Left lung (tissue), 10 donors: Measurements from ENCODE around the gene NAV2. TPM values are rescaled to one million over a fixed set of nuclear protein-coding genes. Genes with fewer than 3 reads are reported as not detected.

ENCODE experiments used
- ATAC-seq: fragments of 200-7000 bp; cut with Tn5 transposase; one replicate; pipeline ENCODE4 v1.9.1; 2020; ENCODE audit warnings: moderate library complexity
- DNase-seq, 4 donors: peaks; one replicate each; pipeline ENCODE4 v3.0.0-alpha.2; 2013 to 2020
- H3K27ac ChIP-seq, 2 donors: fragments of 200-600 bp; sonication (generic) in 1 of 2; one replicate each; pipeline versions ENCODE4 v1.5.0 to v1.8.0; 2020 to 2021
- H3K27me3 ChIP-seq, 2 donors: fragments of 200-600 bp; sonication (generic) in 1 of 2; one replicate each; pipeline versions ENCODE4 v1.5.0 to v1.8.0; 2020 to 2021
- H3K36me3 ChIP-seq, 2 donors: fragments of 200-600 bp; sonication (generic) in 1 of 2; one replicate each; pipeline versions ENCODE4 v1.5.0 to v1.8.0; 2020 to 2021
- H3K4me1 ChIP-seq, 2 donors: fragments of 200-600 bp; one replicate each; pipeline ENCODE4 v1.8.0; 2021
- H3K4me3 ChIP-seq, 2 donors: fragments of 200-600 bp; sonication (generic) in 1 of 2; one replicate each; pipeline versions ENCODE4 v1.5.0 to v1.8.0; 2020 to 2021; ENCODE audit warnings: mild to moderate bottlenecking in 1 of 2
- H3K9me3 ChIP-seq, 2 donors: fragments of 200-600 bp; sonication (generic) in 1 of 2; one replicate each; pipeline versions ENCODE4 v1.5.0 to v1.8.0; 2020 to 2021
- intact Hi-C, 2 donors: fragments of 100-400 bp; cut with DNase I; formaldehyde crosslinking; loops; one replicate each; pipeline versions ENCODE4 v1.11.2 to v1.14.2; 2022
- polyA plus RNA-seq, 6 donors: library from polyadenylated mRNA; unstranded; fragments of 120-200 nt; gene quantifications; one replicate each; pipeline ENCODE4 v1.2.1, GENCODE V29; 2013; ENCODE audit not compliant: insufficient read length in 6 of 6
- total RNA-seq, 2 donors: library from RNA; stranded (reverse); fragmentation: NEBNext Ultra II Directional; extraction: Animal tissue kit (Norgen Biotek cat#: 25700); gene quantifications; one replicate each; pipeline ENCODE4 v1.2.1, GENCODE V29; 2021
- TF ChIP-seq, protein P1 (sequence below), 2 donors: fragments of 200-600 bp; sonication (generic) in 1 of 2; IDR thresholded peaks; one replicate each; pipeline versions ENCODE4 v1.5.0 to v1.8.0; 2021; ENCODE audit warnings: antibody characterized with exemption in 2 of 2
- donor health status: DM: no; HTN: yes; CAD: no.
- donor health status: DM: no; HTN: no; CAD: no.

The NAV2 gene
- total and polyA plus RNA-seq, 8 donors, result 18.0 to 59.9 (median 23.1) TPM

GRCh38 chr11:19702620-19703019 is 10.0 kb upstream of the NAV2 start:
- H3K4me3 ChIP-seq, result no peak overlapping the region
- no peaks in the 10 kb centered on the region for H3K36me3 ChIP-seq
- no peak overlapping the region for H3K27ac ChIP-seq
- TF ChIP-seq, protein P1, sequence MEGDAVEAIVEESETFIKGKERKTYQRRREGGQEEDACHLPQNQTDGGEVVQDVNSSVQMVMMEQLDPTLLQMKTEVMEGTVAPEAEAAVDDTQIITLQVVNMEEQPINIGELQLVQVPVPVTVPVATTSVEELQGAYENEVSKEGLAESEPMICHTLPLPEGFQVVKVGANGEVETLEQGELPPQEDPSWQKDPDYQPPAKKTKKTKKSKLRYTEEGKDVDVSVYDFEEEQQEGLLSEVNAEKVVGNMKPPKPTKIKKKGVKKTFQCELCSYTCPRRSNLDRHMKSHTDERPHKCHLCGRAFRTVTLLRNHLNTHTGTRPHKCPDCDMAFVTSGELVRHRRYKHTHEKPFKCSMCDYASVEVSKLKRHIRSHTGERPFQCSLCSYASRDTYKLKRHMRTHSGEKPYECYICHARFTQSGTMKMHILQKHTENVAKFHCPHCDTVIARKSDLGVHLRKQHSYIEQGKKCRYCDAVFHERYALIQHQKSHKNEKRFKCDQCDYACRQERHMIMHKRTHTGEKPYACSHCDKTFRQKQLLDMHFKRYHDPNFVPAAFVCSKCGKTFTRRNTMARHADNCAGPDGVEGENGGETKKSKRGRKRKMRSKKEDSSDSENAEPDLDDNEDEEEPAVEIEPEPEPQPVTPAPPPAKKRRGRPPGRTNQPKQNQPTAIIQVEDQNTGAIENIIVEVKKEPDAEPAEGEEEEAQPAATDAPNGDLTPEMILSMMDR (IDR thresholded peaks at IDR 0.05), result no peak
- H3K27me3 ChIP-seq, result no peaks in the 10 kb centered on the region
- ATAC-seq (no peak), DNase-seq (no peak)
- no peaks in the 10 kb centered on the region for H3K9me3 ChIP-seq
- H3K4me1 ChIP-seq, result peaks cover 0 to 9% of the 10 kb centered on the region in 2 donors
- intact Hi-C loops, result no loop called here

DNA sequence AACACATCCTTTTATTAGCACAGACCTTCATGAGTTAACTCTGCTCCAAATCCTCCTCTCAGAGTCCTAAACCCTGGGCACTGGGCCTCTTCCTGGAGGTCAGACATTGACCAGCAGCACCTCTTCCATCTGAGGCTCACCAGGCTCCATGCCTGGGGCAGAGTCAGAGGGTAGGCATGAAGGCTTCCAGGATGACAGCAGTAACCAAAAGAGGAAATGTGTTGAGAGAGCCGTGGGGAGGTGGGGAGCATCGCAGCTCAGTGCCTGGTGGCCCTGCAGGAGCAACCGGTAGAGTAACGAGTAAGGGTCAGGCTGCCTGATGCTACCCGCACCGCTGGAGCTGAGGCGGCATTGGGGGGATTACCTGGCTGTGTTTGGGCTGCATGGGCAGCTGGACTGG is 9.4 kb upstream of the NAV2 start:
- DNase-seq, result no peak

GRCh38 chr11:19704213-19704612 is 8.4 kb upstream of the NAV2 start:
- H3K9me3 ChIP-seq, result no peaks in the 10 kb centered on the region
- TF ChIP-seq, protein P1 (IDR thresholded peaks at IDR 0.05), result no peak
- ATAC-seq, result no peak
- DNase-seq, result no peak
- H3K4me1 ChIP-seq, result peaks cover 0 to 9% of the 10 kb centered on the region in 2 donors
- H3K27me3 ChIP-seq, result no peaks in the 10 kb centered on the region
- intact Hi-C loops, result no loop called here
- no peaks in the 10 kb centered on the region for H3K36me3 ChIP-seq
- no peak overlapping the region for H3K27ac ChIP-seq
- no peak overlapping the region for H3K4me3 ChIP-seq

More for the DNA sequence above, 9.4 kb upstream of the NAV2 start:
- Histone ChIP-seq H3K27ac (no peak overlapping the region), H3K4me3 (no peak overlapping the region), H3K36me3 (no peaks in the 10 kb centered on the region), H3K9me3 (no peaks in the 10 kb centered on the region), H3K27me3 (no peaks in the 10 kb centered on the region), H3K4me1 (peaks cover 0 to 9% of the 10 kb centered on the region in 2 donors)
- intact Hi-C loops, result no loop called here
- TF ChIP-seq, protein P1 (IDR thresholded peaks at IDR 0.05), result no peak
- no peak for ATAC-seq

DNA sequence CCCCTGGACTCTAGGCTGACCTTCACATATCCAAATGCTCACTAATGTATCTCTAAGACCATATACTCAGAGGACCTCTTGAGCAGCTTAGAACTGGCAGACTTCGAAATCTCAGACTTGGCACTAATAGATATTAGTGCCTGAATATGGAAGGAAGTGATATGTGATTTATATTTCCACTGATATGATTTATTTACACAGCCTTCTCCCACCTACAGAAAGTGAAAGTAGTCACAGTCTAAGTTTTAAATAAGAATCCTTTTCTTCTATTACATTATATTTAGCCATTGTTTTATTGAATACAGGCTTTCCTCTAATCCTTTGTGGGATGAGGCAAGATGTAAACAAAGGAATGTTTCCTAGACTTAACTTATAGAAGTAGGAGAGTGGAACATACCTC is 6.7 kb upstream of the NAV2 start:
- DNase-seq (no peak), ATAC-seq (no peak)
- intact Hi-C loops, result no loop called here
- TF ChIP-seq, protein P1 (IDR thresholded peaks at IDR 0.05), result no peak
- H3K27ac ChIP-seq, result no peak overlapping the region
- no peaks in the 10 kb centered on the region for H3K36me3 ChIP-seq
- H3K4me3 ChIP-seq, result no peak overlapping the region
- no peaks in the 10 kb centered on the region for H3K27me3 ChIP-seq
- H3K9me3 ChIP-seq, result no peaks in the 10 kb centered on the region
- H3K4me1 ChIP-seq, result peaks cover 0 to 9% of the 10 kb centered on the region in 2 donors

- peaks cover 0 to 37% of the 10 kb centered on the region in 2 donors for H3K27me3 ChIP-seq
- H3K4me1 ChIP-seq, result peaks cover 7 to 31% of the 10 kb centered on the region in 2 donors
- H3K4me3 ChIP-seq, result peak overlapping the region; percentile 53 to 54
- H3K36me3 ChIP-seq, result no peaks in the 10 kb centered on the region
- H3K9me3 ChIP-seq, result no peaks in the 10 kb centered on the region
- DNase-seq, result peak in 1 of 4 donors; percentile 43
- ATAC-seq, result peak; percentile 32
- peak overlapping the region; percentile 87 to 96 for H3K27ac ChIP-seq
- intact Hi-C loops, result no loop called here
- TF ChIP-seq, protein P1 (IDR thresholded peaks at IDR 0.05), result no peak
Measured at GRCh38 chr11:19711911-19712280, 741 bp upstream of the NAV2 start.
